GM10248 (cell line): ENCODE data around the gene LCE6A.

ENCODE experiments used
- CTCF ChIA-PET: fragments of 300-600 bp; sonication (Branson Sonifier 250); formaldehyde crosslinking; extraction: SDS; loops from one replicate; lab custom pipeline; 2021; ENCODE audit warnings: antibody characterized with exemption; lab: Yijun Ruan, JAX
- POLR2A ChIA-PET: fragments of 350-650 bp; sonication (Branson Sonifier 250); formaldehyde crosslinking; extraction: SDS; loops from one replicate; lab custom pipeline; 2020; ENCODE audit warnings: antibody characterized with exemption; lab: Yijun Ruan, JAX
- DNase-seq: peaks from one replicate; pipeline ENCODE4 v3.0.0; 2012; ENCODE audit errors: extremely low spot score
- TF ChIP-seq, protein P1 (sequence below): IDR thresholded peaks from 2 replicates; pipeline ENCODE4 v1.5.1; 2012; ENCODE audit warnings: mild to moderate bottlenecking, low read depth; ENCODE audit errors: extremely low read depth, missing control alignments, control extremely low read depth

The LCE6A gene

GRCh38 chr1:152811671-152812070 is 31.0 kb upstream of the LCE6A start, which contains the start of gene LCE1B:
Gene LCE1B (plus strand): TSS chr1:152811971. CDS start chr1:152812447, 476 bp downstream.
- POLR2A ChIA-PET, result no interaction called here
- CTCF ChIA-PET, result no interaction called here

GRCh38 chr1:152817309-152817708 is 25.3 kb upstream of the LCE6A start:
- ChIA-PET POLR2A (no interaction called here), CTCF (interaction anchor here (1.3 kb wide), 1 partner anchor 10 kb away, joined by 3 read pairs; no protein-coding TSS in a partner anchor)
- no peak for DNase-seq
- TF ChIP-seq, protein P1, sequence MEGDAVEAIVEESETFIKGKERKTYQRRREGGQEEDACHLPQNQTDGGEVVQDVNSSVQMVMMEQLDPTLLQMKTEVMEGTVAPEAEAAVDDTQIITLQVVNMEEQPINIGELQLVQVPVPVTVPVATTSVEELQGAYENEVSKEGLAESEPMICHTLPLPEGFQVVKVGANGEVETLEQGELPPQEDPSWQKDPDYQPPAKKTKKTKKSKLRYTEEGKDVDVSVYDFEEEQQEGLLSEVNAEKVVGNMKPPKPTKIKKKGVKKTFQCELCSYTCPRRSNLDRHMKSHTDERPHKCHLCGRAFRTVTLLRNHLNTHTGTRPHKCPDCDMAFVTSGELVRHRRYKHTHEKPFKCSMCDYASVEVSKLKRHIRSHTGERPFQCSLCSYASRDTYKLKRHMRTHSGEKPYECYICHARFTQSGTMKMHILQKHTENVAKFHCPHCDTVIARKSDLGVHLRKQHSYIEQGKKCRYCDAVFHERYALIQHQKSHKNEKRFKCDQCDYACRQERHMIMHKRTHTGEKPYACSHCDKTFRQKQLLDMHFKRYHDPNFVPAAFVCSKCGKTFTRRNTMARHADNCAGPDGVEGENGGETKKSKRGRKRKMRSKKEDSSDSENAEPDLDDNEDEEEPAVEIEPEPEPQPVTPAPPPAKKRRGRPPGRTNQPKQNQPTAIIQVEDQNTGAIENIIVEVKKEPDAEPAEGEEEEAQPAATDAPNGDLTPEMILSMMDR, result no peak

More at GRCh38 chr1:152811671-152812070, 31.0 kb upstream of the LCE6A start, which contains the start of gene LCE1B:
- TF ChIP-seq, protein P1, result no peak
- no peak for DNase-seq

GRCh38 chr1:152823294-152823693 is 19.4 kb upstream of the LCE6A start:
- TF ChIP-seq, protein P1, result no peak
- ChIA-PET CTCF (no interaction called here), POLR2A (no interaction called here)
- DNase-seq, result no peak

DNA sequence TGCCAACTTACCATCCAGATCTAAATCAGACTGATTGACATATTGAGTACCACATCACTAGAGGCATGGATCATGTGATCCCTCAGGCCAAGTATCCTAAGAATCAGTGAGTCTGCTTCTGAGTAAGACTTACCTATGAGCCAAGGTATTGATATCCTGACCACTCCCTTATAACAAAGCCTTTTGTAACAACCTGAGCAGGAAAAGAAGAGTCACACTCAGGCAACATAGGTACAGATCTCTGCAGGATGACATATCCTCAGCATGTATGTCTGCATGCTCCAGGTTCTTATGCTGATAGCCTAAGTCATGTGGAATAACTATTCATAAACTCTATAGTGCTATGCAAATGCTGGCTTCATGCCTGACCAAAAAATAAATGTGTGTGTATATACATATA is 17.7 kb upstream of the LCE6A start:
- ChIA-PET POLR2A (no interaction called here), CTCF (no interaction called here)
- TF ChIP-seq, protein P1, result no peak
- no peak for DNase-seq

DNA sequence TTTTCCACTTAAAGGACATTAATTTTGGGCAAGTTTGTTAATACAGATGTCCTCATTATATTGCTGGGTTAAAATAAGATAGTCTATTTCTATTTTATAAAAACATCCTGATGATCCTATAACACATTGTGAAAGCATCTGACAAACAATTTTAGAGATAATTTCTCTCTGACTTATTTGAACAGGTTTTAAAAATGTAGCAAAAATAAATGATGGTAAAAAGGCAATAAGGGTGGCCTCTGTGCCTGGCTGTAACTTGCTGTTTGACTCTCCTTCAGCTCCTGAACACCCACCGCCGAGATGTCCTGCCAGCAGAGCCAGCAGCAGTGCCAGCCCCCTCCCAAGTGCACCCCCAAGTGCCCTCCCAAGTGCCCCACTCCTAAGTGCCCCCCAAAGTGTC is 15.5 kb upstream of the LCE6A start, which contains the start of gene LCE1A:
TSS of gene LCE1A (plus strand) at position 301 of the 400 bp plus-strand sequence. CDS start at position 301, 0 bp downstream.
- no peak for DNase-seq
- ChIA-PET POLR2A (no interaction called here), CTCF (interaction anchor here (0.9 to 1.2 kb wide), 2 partner anchors 9 to 33 kb away, joined by 3 read pairs; no protein-coding TSS in a partner anchor)
- TF ChIP-seq, protein P1, result no peak

DNA sequence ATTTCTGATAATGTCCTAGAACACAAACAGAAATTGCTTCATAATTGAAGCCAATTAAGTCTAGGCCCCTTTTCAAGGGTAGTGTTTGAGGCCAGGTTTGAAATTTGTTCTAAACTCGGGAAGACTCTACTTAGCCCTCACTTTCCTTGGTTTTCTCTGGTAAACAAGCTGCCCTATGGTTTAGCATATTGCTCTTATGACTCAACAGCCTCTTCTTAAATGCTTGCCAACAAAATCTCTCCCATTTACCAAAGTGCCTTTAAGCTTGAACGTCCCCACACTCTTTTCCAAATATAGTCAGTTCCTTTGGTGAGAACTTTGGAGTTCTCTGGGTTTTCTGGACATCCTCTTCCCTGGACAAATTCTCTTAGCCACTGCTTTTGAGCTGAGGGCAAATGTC is 5.8 kb upstream of the LCE6A start:
- POLR2A ChIA-PET, result no interaction called here
- CTCF ChIA-PET, result interaction anchor here (1.1 kb wide), 1 partner anchor 19 kb away, joined by 4 read pairs; no protein-coding TSS in a partner anchor
- DNase-seq, result no peak
- TF ChIP-seq, protein P1, result no peak
